K562 (cell line): ENCODE measurements around the gene FMO1. TPM values are rescaled to one million over a fixed set of nuclear protein-coding genes. Genes with fewer than 3 reads are reported as not detected.

Source experiments
- ATAC-seq: fragments of 200-7000 bp; cut with Tn5 transposase; 3 replicates; pipeline ENCODE4 v1.9.1; 2020; ENCODE audit warnings: moderate library complexity
- BruUV-seq: library from RNA; stranded (reverse); fragments of 400-500 nt; replicated peaks from 2 replicates; lab custom pipeline; 2021; lab: Mats Ljungman, UMichigan
- CTCF ChIA-PET: fragments of 300-600 bp; formaldehyde crosslinking; extraction: SDS; loops from one replicate; lab custom pipeline; 2021; ENCODE audit warnings: low intra/inter-chr PET ratio; lab: Yijun Ruan, JAX
- POLR2A ChIA-PET: fragments of 300-600, 350-650 bp; sonication (Branson Sonifier 250); formaldehyde crosslinking; extraction: SDS; loops from one replicate; lab custom pipeline; 2021; ENCODE audit warnings: antibody characterized with exemption, inconsistent platforms; lab: Yijun Ruan, JAX
- DNase-seq, 4 experiments: peaks; one replicate each; pipeline versions ENCODE4 v3.0.0 to v3.0.0-alpha.2; 2011 to 2018; ENCODE audit warnings: low spot score in 3 of 4, mixed read lengths in 3 of 4; ENCODE audit errors: extremely low read depth in 1 of 4
- FAIRE-seq: peaks from 2 replicates; lab custom pipeline; 2011; peaks lifted over from hg19 to GRCh38; lab: Jason Lieb, UNC
- H2AFZ ChIP-seq: 2 replicates; pipeline ENCODE4 v1.6.0; 2011; ENCODE audit warnings: low read depth, low read length, control low read depth, inconsistent platforms
- H3K27ac ChIP-seq: fragments of 200-600 bp; 3 replicates; pipeline ENCODE4 v1.8.0; 2011; ENCODE audit warnings: low read depth, mild to moderate bottlenecking, control low read depth, inconsistent platforms, low read length, moderate library complexity, mixed read lengths; ENCODE audit errors: extremely low read depth
- H3K27me3 ChIP-seq, 2 experiments: fragments of 300-600 bp in 1 of 2; 2 replicates in 1 of 2; 3 replicates in 1 of 2; pipeline versions ENCODE4 v1.6.0 to v1.8.0; 2011; ENCODE audit warnings: inconsistent platforms in 2 of 2, low read length in 2 of 2, mild to moderate bottlenecking in 1 of 2, mixed read lengths in 1 of 2, moderate library complexity in 1 of 2; ENCODE audit not compliant: control insufficient read depth in 2 of 2, insufficient read depth in 2 of 2
- H3K36me3 ChIP-seq: fragments of 300-600 bp; 3 replicates; pipeline ENCODE4 v1.8.0; 2011; ENCODE audit warnings: mild to moderate bottlenecking, low read length, inconsistent platforms; ENCODE audit not compliant: control insufficient read depth, insufficient read depth
- H3K4me1 ChIP-seq, 2 experiments: fragments of 200-600 bp in 1 of 2; replicated peaks in 1 of 2; 2 replicates in 1 of 2; 3 replicates in 1 of 2; pipeline versions ENCODE4 v1.5.1 to v1.8.0; 2011; ENCODE audit warnings: inconsistent platforms in 2 of 2, low read length in 2 of 2, mild to moderate bottlenecking in 1 of 2, mixed read lengths in 1 of 2, moderate library complexity in 1 of 2; ENCODE audit not compliant: control insufficient read depth in 2 of 2, insufficient read depth in 2 of 2
- H3K4me2 ChIP-seq: 2 replicates; pipeline ENCODE4 v1.6.1; 2011; ENCODE audit warnings: low read length, control low read depth, inconsistent platforms, mixed read lengths; ENCODE audit not compliant: insufficient read depth
- H3K4me3 ChIP-seq: fragments of 200-600 bp; sonication (generic), shearing (Covaris generic); 2 replicates; pipeline ENCODE4 v1.5.1; 2016; ENCODE audit warnings: control low read depth, inconsistent platforms
- H3K79me2 ChIP-seq: fragments of 200-600 bp; 3 replicates; pipeline ENCODE4 v1.8.0; 2011; ENCODE audit warnings: low read length, inconsistent platforms; ENCODE audit not compliant: control insufficient read depth, insufficient read depth
- H3K9ac ChIP-seq, 2 experiments: 2 replicates each; pipeline versions ENCODE4 v1.6.0 to v1.6.1; 2011; ENCODE audit warnings: low read depth in 2 of 2, low read length in 2 of 2, control low read depth in 1 of 2, inconsistent platforms in 1 of 2, mild to moderate bottlenecking in 1 of 2, mixed read lengths in 1 of 2; ENCODE audit not compliant: insufficient read depth in 1 of 2
- H3K9me1 ChIP-seq: one replicate; pipeline ENCODE4 v1.6.0; 2011; ENCODE audit warnings: inconsistent platforms, mild to moderate bottlenecking, low read length, moderate library complexity; ENCODE audit not compliant: control insufficient read depth, insufficient read depth
- H3K9me3 ChIP-seq: replicated peaks from 2 replicates; pipeline ENCODE4 v1.5.1; 2011; ENCODE audit warnings: low read depth, low read length, inconsistent platforms; ENCODE audit not compliant: control insufficient read depth, insufficient read depth
- H4K20me1 ChIP-seq: replicated peaks from 2 replicates; pipeline ENCODE4 v1.6.1; 2011; ENCODE audit warnings: low read length, inconsistent platforms, mixed read lengths; ENCODE audit not compliant: control insufficient read depth, insufficient read depth
- CEBPB ChIP-seq: fragments of 450-650 bp; IDR thresholded peaks from 2 replicates; pipeline ENCODE4 v1.6.1; 2016; ENCODE audit warnings: missing genetic modification characterization, missing compliant biosample characterization
- CEBPG ChIP-seq, 3 experiments: fragments of 200-800 bp in 1 of 3; sonication (Bioruptor generic) in 1 of 3; sonication (generic) in 1 of 3; formaldehyde crosslinking in 1 of 3; IDR thresholded peaks in 2 of 3; conservative IDR thresholded peaks in 1 of 3; 2 replicates each; pipeline versions ENCODE4 v1.6.1 to v1.8.0; 2016 to 2022; ENCODE audit warnings: missing compliant biosample characterization in 2 of 3, missing genetic modification characterization in 2 of 3, mild to moderate bottlenecking in 1 of 3, missing genetic modification reagents in 1 of 3
- SAP30 ChIP-seq: fragments of 200-600 bp; sonication (generic); IDR thresholded peaks from 2 replicates; pipeline ENCODE4 v1.6.1; 2012; ENCODE audit warnings: borderline replicate concordance, low read depth, mild to moderate bottlenecking, moderate library complexity, low read length, control low read depth, inconsistent platforms; ENCODE audit not compliant: insufficient read depth, poor library complexity, severe bottlenecking
- WGBS: fragments of 100-300 bp; shearing (Covaris generic); methylation state at CpG from one replicate; pipeline ENCODE4 v1.1.6; 2016; ENCODE audit warnings: low coverage, mixed read lengths; ENCODE audit not compliant: insufficient coverage; ENCODE audit errors: missing lambda C conversion rate; 5-methylcytosine and 5-hydroxymethylcytosine counted together
- in situ Hi-C: fragments of 300-500 bp; cut with MboI; formaldehyde crosslinking; loops from 4 replicates; pipeline ENCODE4 v1.15.0; 2018; ENCODE audit warnings: inconsistent platforms, mixed read lengths
- intact Hi-C: fragments of 100-400 bp; cut with micrococcal nuclease; formaldehyde crosslinking; loops from 2 replicates; pipeline ENCODE4 v1.14.2; 2022
- polyA plus RNA-seq, 8 experiments: library from polyadenylated mRNA; depleted of rRNA in 4 of 8; stranded (reverse) in 5 of 8; unstranded in 3 of 8; fragments of >200 nt; fragmentation: Nextera tagmentation in 2 of 8; fragmentation: Illumina TruSeq in 1 of 8; extraction: Ambion mirVana in 2 of 8; extraction: Trizol in 1 of 8; gene quantifications; 2 replicates each; pipeline versions ENCODE4 v1.2.1 to v1.2.3, GENCODE V29; 2011 to 2014; ENCODE audit warnings: inconsistent platforms in 1 of 8, missing spikeins in 1 of 8
- total RNA-seq, 7 experiments: library from RNA; depleted of rRNA in 6 of 7; stranded (reverse); fragments of >200 nt in 6 of 7; fragmentation: Illumina TruSeq in 2 of 7; extraction: Trizol in 2 of 7; gene quantifications; 2 replicates each; pipeline versions ENCODE4 v1.2.1 to v1.2.3, GENCODE V29; 2011 to 2021; ENCODE audit warnings: low replicate concordance in 1 of 7
- TF ChIP-seq, protein P1 (sequence below): fragments of 450-650 bp; IDR thresholded peaks from 2 replicates; pipeline ENCODE4 v1.6.1; 2018; ENCODE audit warnings: mild to moderate bottlenecking, low read depth; ENCODE audit not compliant: partially characterized antibody

FMO1 gene
- total and polyA plus RNA-seq, 9 of the 15 experiments (the other 6 are each of a cell fraction or from before 2014, with no cell fraction given), result not detected

- FAIRE-seq, result no peak
- WGBS, result 3% methylated on average over 8 of the region's 8 CpGs
- Histone ChIP-seq H3K9me3 (no peaks in the 10 kb centered on the region), H3K4me3 (no peak overlapping the region), H3K4me1 (no peaks in the 10 kb centered on the region), H3K79me2 (no peaks in the 10 kb centered on the region), H3K9me1 (no peaks in the 10 kb centered on the region), H4K20me1 (no peaks in the 10 kb centered on the region), H3K4me2 (no peak overlapping the region), H2AFZ (no peak overlapping the region), H3K27me3 (no peaks in the 10 kb centered on the region), H3K9ac (no peak overlapping the region), H3K27ac (no peak overlapping the region), H3K36me3 (no peaks in the 10 kb centered on the region)
- no peak for DNase-seq
- ChIA-PET POLR2A (no interaction called here), CTCF (no interaction called here)
- intact Hi-C loops, result loop anchor here (5.0 kb wide), 1 partner anchor 65 kb away; the partner anchor contains the start of gene FMO1
- BruUV-seq, result no TSS peak
- in situ Hi-C loops, result no loop called here
- no peak for ATAC-seq
- TF ChIP-seq CEBPG (CRISPR knock-in tag; IDR thresholded peaks at IDR 0.05), result no peak
- TF ChIP-seq CEBPG (tag; conservative IDR thresholded peaks at IDR 0.05 in 1 of 2, IDR thresholded peaks at IDR 0.05 in 1 of 2), result peak in 1 of 2 experiments; percentile 91; a peak in 2 of 4 replicates
- TF ChIP-seq, protein P1, sequence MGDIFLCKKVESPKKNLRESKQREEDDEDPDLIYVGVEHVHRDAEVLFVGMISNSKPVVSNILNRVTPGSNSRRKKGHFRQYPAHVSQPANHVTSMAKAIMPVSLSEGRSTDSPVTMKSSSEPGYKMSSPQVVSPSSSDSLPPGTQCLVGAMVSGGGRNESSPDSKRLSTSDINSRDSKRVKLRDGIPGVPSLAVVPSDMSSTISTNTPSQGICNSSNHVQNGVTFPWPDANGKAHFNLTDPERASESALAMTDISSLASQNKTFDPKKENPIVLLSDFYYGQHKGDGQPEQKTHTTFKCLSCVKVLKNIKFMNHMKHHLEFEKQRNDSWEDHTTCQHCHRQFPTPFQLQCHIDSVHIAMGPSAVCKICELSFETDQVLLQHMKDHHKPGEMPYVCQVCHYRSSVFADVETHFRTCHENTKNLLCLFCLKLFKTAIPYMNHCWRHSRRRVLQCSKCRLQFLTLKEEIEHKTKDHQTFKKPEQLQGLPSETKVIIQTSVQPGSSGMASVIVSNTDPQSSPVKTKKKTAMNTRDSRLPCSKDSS, result no peak
- TF ChIP-seq SAP30, result no peak
- peak; percentile 89 for TF ChIP-seq CEBPB (tag)
These were observed 63.7 kb downstream of the FMO1 start for GRCh38 chr1:171311771-171312558.
